HAP-1 (cell line): ENCODE measurements around the gene AHCY.
"Not testable (repeated sequence)": the region's sequence is repeated elsewhere in the genome, so short reads cannot be mapped to it uniquely, and the experiment has no call there.

Source experiments
- DNase-seq, 2 experiments: peaks; one replicate each; pipeline ENCODE4 v3.0.0-alpha.2; 2016 to 2020; ENCODE audit warnings: low spot score in 2 of 2
- H3K27me3 ChIP-seq: fragments of 250-450 bp; sonication (Bioruptor Pico); 2 replicates; pipeline ENCODE4 v1.5.1; 2020; ENCODE audit warnings: low read depth, mild to moderate bottlenecking, moderate library complexity
- H3K36me3 ChIP-seq: fragments of 250-450 bp; sonication (Bioruptor Pico); replicated peaks from 2 replicates; pipeline ENCODE4 v1.5.1; 2020; ENCODE audit warnings: mild to moderate bottlenecking
- H3K4me1 ChIP-seq: fragments of 250-450 bp; sonication (Bioruptor Pico); 2 replicates; pipeline ENCODE4 v1.5.1; 2020; ENCODE audit warnings: mild to moderate bottlenecking
- H3K4me3 ChIP-seq: fragments of 250-450 bp; sonication (Bioruptor Pico); 2 replicates; pipeline ENCODE4 v1.5.1; 2020; ENCODE audit warnings: mild to moderate bottlenecking, moderate library complexity
- H3K9me3 ChIP-seq: fragments of 250-450 bp; sonication (Bioruptor Pico); 2 replicates; pipeline ENCODE4 v1.5.1; 2020; ENCODE audit warnings: mild to moderate bottlenecking, moderate library complexity
- in situ Hi-C: fragments of 300-500 bp; cut with MboI; formaldehyde crosslinking; loops from 3 replicates; pipeline ENCODE4 v1.14.3; 2020; ENCODE audit warnings: low sequenced_read_pairs, inconsistent platforms, mixed read lengths

Gene AHCY

GRCh38 chr20:34302723-34303533, at the start of gene AHCY:
Gene AHCY, minus strand, starts transcription at chr20:34303355. Its CDS starts 85 bp downstream, at chr20:34303270.
- peaks cover 15% of the 10 kb centered on the region for H3K4me1 ChIP-seq
- peak; percentile 97 to 99 for DNase-seq
- H3K36me3 ChIP-seq: peaks cover 29% of the 10 kb centered on the region
- 0 out of 2 replicates have a peak, but pooled peaks cover 2% of the 10 kb centered on the region for H3K9me3 ChIP-seq
- in situ Hi-C loops: loop anchor here (5.0 to 25.0 kb wide), 2 partner anchors 214 to 409 kb away; partner anchors contain the start of genes DYNLRB1 and TP53INP2
- no peaks in the 10 kb centered on the region for H3K27me3 ChIP-seq
- H3K4me3 ChIP-seq: peak within 1 kb of the TSS; percentile 94

GRCh38 chr20:34350095-34350494, 46.9 kb upstream of the AHCY start:
- DNase-seq: no peak
- no peaks in the 10 kb centered on the region for H3K36me3 ChIP-seq
- H3K27me3 ChIP-seq: no peaks in the 10 kb centered on the region
- no peaks in the 10 kb centered on the region for H3K9me3 ChIP-seq
- no peak overlapping the region for H3K4me3 ChIP-seq
- in situ Hi-C loops: no loop called here
- no peaks in the 10 kb centered on the region for H3K4me1 ChIP-seq

GRCh38 chr20:34347571-34347970, 44.4 kb upstream of the AHCY start:
- H3K9me3 ChIP-seq: no peaks in the 10 kb centered on the region
- no peaks in the 10 kb centered on the region for H3K4me1 ChIP-seq
- no peaks in the 10 kb centered on the region for H3K27me3 ChIP-seq
- H3K36me3 ChIP-seq: no peaks in the 10 kb centered on the region
- no peak overlapping the region for H3K4me3 ChIP-seq
- DNase-seq: no peak
- in situ Hi-C loops: no loop called here

GRCh38 chr20:34346533-34346865, 43.3 kb upstream of the AHCY start:
- H3K4me3 ChIP-seq, in situ Hi-C loops, H3K36me3 ChIP-seq, DNase-seq, H3K9me3 ChIP-seq, H3K27me3 ChIP-seq, H3K4me1 ChIP-seq: not testable (repeated sequence)

- H3K4me1 ChIP-seq, H3K27me3 ChIP-seq, H3K4me3 ChIP-seq, in situ Hi-C loops, H3K36me3 ChIP-seq, DNase-seq, H3K9me3 ChIP-seq: not testable (repeated sequence)
These were observed 42.8 kb upstream of the AHCY start for GRCh38 chr20:34345839-34346532.

GRCh38 chr20:34345402-34345736, 42.2 kb upstream of the AHCY start:
- H3K9me3 ChIP-seq: no peaks in the 10 kb centered on the region
- no peaks in the 10 kb centered on the region for H3K4me1 ChIP-seq
- no peak for DNase-seq
- H3K27me3 ChIP-seq: no peaks in the 10 kb centered on the region
- no peak overlapping the region for H3K4me3 ChIP-seq
- no peaks in the 10 kb centered on the region for H3K36me3 ChIP-seq
- in situ Hi-C loops: no loop called here

GRCh38 chr20:34344238-34344637, 41.1 kb upstream of the AHCY start:
- Histone ChIP-seq H3K4me1 (no peaks in the 10 kb centered on the region), H3K27me3 (no peaks in the 10 kb centered on the region), H3K4me3 (no peak overlapping the region), H3K36me3 (no peaks in the 10 kb centered on the region), H3K9me3 (no peaks in the 10 kb centered on the region)
- DNase-seq: no peak
- in situ Hi-C loops: no loop called here

- no peaks in the 10 kb centered on the region for H3K36me3 ChIP-seq
- H3K9me3 ChIP-seq: no peaks in the 10 kb centered on the region
- no peaks in the 10 kb centered on the region for H3K27me3 ChIP-seq
- in situ Hi-C loops: no loop called here
- no peaks in the 10 kb centered on the region for H3K4me1 ChIP-seq
- no peak overlapping the region for H3K4me3 ChIP-seq
- DNase-seq: no peak
These were observed 40.5 kb upstream of the AHCY start for GRCh38 chr20:34343458-34344211.

GRCh38 chr20:34341199-34341598, 38.0 kb upstream of the AHCY start:
- H3K4me1 ChIP-seq, H3K27me3 ChIP-seq, H3K4me3 ChIP-seq, H3K9me3 ChIP-seq, DNase-seq, H3K36me3 ChIP-seq, in situ Hi-C loops: not testable (repeated sequence)

- H3K4me3 ChIP-seq, H3K36me3 ChIP-seq, H3K27me3 ChIP-seq, DNase-seq, H3K4me1 ChIP-seq, H3K9me3 ChIP-seq, in situ Hi-C loops: not testable (repeated sequence)
These were observed 37.6 kb upstream of the AHCY start for GRCh38 chr20:34340726-34341125.

- in situ Hi-C loops: no loop called here
- DNase-seq: no peak
- no peaks in the 10 kb centered on the region for H3K36me3 ChIP-seq
- H3K4me1 ChIP-seq: no peaks in the 10 kb centered on the region; the same call in 1 of the 2 replicates
- no peak overlapping the region for H3K4me3 ChIP-seq
- H3K27me3 ChIP-seq: no peaks in the 10 kb centered on the region
- H3K9me3 ChIP-seq: no peaks in the 10 kb centered on the region
These were observed 35.0 kb upstream of the AHCY start for GRCh38 chr20:34337982-34338726.

- no peak for DNase-seq
- H3K4me3 ChIP-seq: no peak overlapping the region
- no peaks in the 10 kb centered on the region; the same call in 1 of the 2 replicates for H3K4me1 ChIP-seq
- H3K9me3 ChIP-seq: no peaks in the 10 kb centered on the region
- no peaks in the 10 kb centered on the region for H3K36me3 ChIP-seq
- H3K27me3 ChIP-seq: no peaks in the 10 kb centered on the region
- in situ Hi-C loops: no loop called here
These were observed 34.4 kb upstream of the AHCY start for GRCh38 chr20:34337544-34337943.

- Histone ChIP-seq H3K4me1 (no peaks in the 10 kb centered on the region; the same call in 1 of the 2 replicates), H3K36me3 (no peaks in the 10 kb centered on the region), H3K4me3 (no peak overlapping the region), H3K27me3 (no peaks in the 10 kb centered on the region), H3K9me3 (no peaks in the 10 kb centered on the region)
- in situ Hi-C loops: no loop called here
- DNase-seq: no peak
These were observed 31.7 kb upstream of the AHCY start for GRCh38 chr20:34334654-34335407.
